ENCODE measurements around the gene CFAP54. TPM values are rescaled to one million over a fixed set of nuclear protein-coding genes. Genes with fewer than 3 reads are reported as not detected.

Gene CFAP54
- total RNA-seq, 1 experiment from 2014 or later: 0.05 TPM

- H3K27me3 ChIP-seq (replicated peaks): no peaks in the 10 kb centered on the region
- H3K27ac ChIP-seq: peak overlapping the region; percentile 91
- DNase-seq (ENCODE audit: low read depth in 1 of 2, low spot score in 2 of 2): peak; percentile 59 to 77
- H3K36me3 ChIP-seq: no peaks in the 10 kb centered on the region
- H3K4me1 ChIP-seq (replicated peaks): peaks cover 58% of the 10 kb centered on the region
- no peaks in the 10 kb centered on the region for H3K9me3 ChIP-seq (replicated peaks)
- H3K4me3 ChIP-seq: no peak overlapping the region
Observed at GRCh38 chr12:96878704-96879103, 389.3 kb downstream of the CFAP54 start.

GRCh38 chr12:96879301-96879700 lies 389.9 kb downstream of the CFAP54 start:
- Histone ChIP-seq H3K27me3 (replicated peaks) (no peaks in the 10 kb centered on the region), H3K36me3 (no peaks in the 10 kb centered on the region), H3K4me3 (no peak overlapping the region), H3K4me1 (replicated peaks) (peaks cover 64% of the 10 kb centered on the region), H3K27ac (peak overlapping the region; percentile 91), H3K9me3 (replicated peaks) (no peaks in the 10 kb centered on the region)
- DNase-seq (ENCODE audit: low read depth in 1 of 2, low spot score in 2 of 2): no peak

GRCh38 chr12:96880220-96880619 lies 390.8 kb downstream of the CFAP54 start:
- DNase-seq (ENCODE audit: low read depth in 1 of 2, low spot score in 2 of 2): no peak
- peak overlapping the region; percentile 91 for H3K27ac ChIP-seq

GRCh38 chr12:96881608-96882007 lies 392.2 kb downstream of the CFAP54 start:
- Histone ChIP-seq H3K4me3 (no peak overlapping the region), H3K27ac (peak overlapping the region; percentile 91; the same call in 1 of the 2 replicates)
- no peak for DNase-seq (ENCODE audit: low read depth in 1 of 2, low spot score in 2 of 2)

More at GRCh38 chr12:96880220-96880619, 390.8 kb downstream of the CFAP54 start:
- Histone ChIP-seq H3K36me3 (no peaks in the 10 kb centered on the region), H3K4me3 (no peak overlapping the region), H3K27me3 (replicated peaks) (no peaks in the 10 kb centered on the region), H3K4me1 (replicated peaks) (peaks cover 66% of the 10 kb centered on the region), H3K9me3 (replicated peaks) (no peaks in the 10 kb centered on the region)

GRCh38 chr12:96882862-96883261 lies 393.5 kb downstream of the CFAP54 start:
- H3K27ac ChIP-seq: peak overlapping the region; percentile 56
- no peak overlapping the region for H3K4me3 ChIP-seq
- peak; percentile 30 to 48 for DNase-seq (ENCODE audit: low read depth in 1 of 2, low spot score in 2 of 2)

More at GRCh38 chr12:96881608-96882007, 392.2 kb downstream of the CFAP54 start:
- H3K27me3 ChIP-seq (replicated peaks): no peaks in the 10 kb centered on the region
- H3K4me1 ChIP-seq (replicated peaks): peaks cover 74% of the 10 kb centered on the region
- no peaks in the 10 kb centered on the region for H3K36me3 ChIP-seq
- H3K9me3 ChIP-seq (replicated peaks): no peaks in the 10 kb centered on the region

GRCh38 chr12:96883571-96883970 lies 394.2 kb downstream of the CFAP54 start:
- H3K9me3 ChIP-seq (replicated peaks): no peaks in the 10 kb centered on the region
- H3K27me3 ChIP-seq (replicated peaks): no peaks in the 10 kb centered on the region
- peak overlapping the region; percentile 56 for H3K27ac ChIP-seq
- DNase-seq (ENCODE audit: low read depth in 1 of 2, low spot score in 2 of 2): peak in 1 of 2 experiments; percentile 60
- no peak overlapping the region for H3K4me3 ChIP-seq
- H3K36me3 ChIP-seq: no peaks in the 10 kb centered on the region
- peaks cover 75% of the 10 kb centered on the region for H3K4me1 ChIP-seq (replicated peaks)

More at GRCh38 chr12:96882862-96883261, 393.5 kb downstream of the CFAP54 start:
- H3K4me1 ChIP-seq (replicated peaks): peaks cover 78% of the 10 kb centered on the region
- H3K9me3 ChIP-seq (replicated peaks): no peaks in the 10 kb centered on the region
- no peaks in the 10 kb centered on the region for H3K27me3 ChIP-seq (replicated peaks)
- no peaks in the 10 kb centered on the region for H3K36me3 ChIP-seq

GRCh38 chr12:96886998-96887677 lies 397.8 kb downstream of the CFAP54 start:
- no peaks in the 10 kb centered on the region for H3K27me3 ChIP-seq (replicated peaks)
- H3K9me3 ChIP-seq (replicated peaks): no peaks in the 10 kb centered on the region
- peak overlapping the region; percentile 44 for H3K27ac ChIP-seq
- DNase-seq (ENCODE audit: low read depth in 1 of 2, low spot score in 2 of 2): peak; percentile 86 to 93
- H3K4me1 ChIP-seq (replicated peaks): peaks cover 68% of the 10 kb centered on the region
- H3K36me3 ChIP-seq: no peaks in the 10 kb centered on the region
- H3K4me3 ChIP-seq: no peak overlapping the region

- Histone ChIP-seq H3K4me3 (no peak overlapping the region), H3K27ac (peak overlapping the region; percentile 40), H3K9me3 (replicated peaks) (no peaks in the 10 kb centered on the region), H3K36me3 (no peaks in the 10 kb centered on the region), H3K4me1 (replicated peaks) (peaks cover 48% of the 10 kb centered on the region), H3K27me3 (replicated peaks) (no peaks in the 10 kb centered on the region)
- DNase-seq (ENCODE audit: low read depth in 1 of 2, low spot score in 2 of 2): peak in 1 of 2 experiments; percentile 65
Observed at GRCh38 chr12:96889273-96889933, 400.0 kb downstream of the CFAP54 start.

GRCh38 chr12:96890331-96890730 lies 401.0 kb downstream of the CFAP54 start:
- no peaks in the 10 kb centered on the region for H3K27me3 ChIP-seq (replicated peaks)

GRCh38 chr12:96892104-96892503 lies 402.7 kb downstream of the CFAP54 start:
- Histone ChIP-seq H3K27me3 (replicated peaks) (no peaks in the 10 kb centered on the region), H3K36me3 (no peaks in the 10 kb centered on the region), H3K4me1 (replicated peaks) (peaks cover 34% of the 10 kb centered on the region), H3K9me3 (replicated peaks) (no peaks in the 10 kb centered on the region), H3K27ac (no peak overlapping the region), H3K4me3 (no peak overlapping the region)
- DNase-seq (ENCODE audit: low read depth in 1 of 2, low spot score in 2 of 2): no peak

More at GRCh38 chr12:96890331-96890730, 401.0 kb downstream of the CFAP54 start:
- Histone ChIP-seq H3K4me1 (replicated peaks) (peaks cover 47% of the 10 kb centered on the region), H3K4me3 (no peak overlapping the region), H3K9me3 (replicated peaks) (no peaks in the 10 kb centered on the region), H3K27ac (peak overlapping the region; percentile 40), H3K36me3 (no peaks in the 10 kb centered on the region)
- no peak for DNase-seq (ENCODE audit: low read depth in 1 of 2, low spot score in 2 of 2)

- DNase-seq (ENCODE audit: low read depth in 1 of 2, low spot score in 2 of 2): no peak
- H3K9me3 ChIP-seq (replicated peaks): no peaks in the 10 kb centered on the region
- no peak overlapping the region for H3K4me3 ChIP-seq
- no peak overlapping the region for H3K27ac ChIP-seq
- H3K27me3 ChIP-seq (replicated peaks): no peaks in the 10 kb centered on the region
- H3K4me1 ChIP-seq (replicated peaks): no peaks in the 10 kb centered on the region
- H3K36me3 ChIP-seq: no peaks in the 10 kb centered on the region
Observed at GRCh38 chr12:96897421-96897820, 408.0 kb downstream of the CFAP54 start.

- no peak overlapping the region for H3K27ac ChIP-seq
- H3K9me3 ChIP-seq (replicated peaks): no peaks in the 10 kb centered on the region
- H3K4me3 ChIP-seq: no peak overlapping the region
- H3K4me1 ChIP-seq (replicated peaks): peaks cover 2% of the 10 kb centered on the region
- no peaks in the 10 kb centered on the region for H3K36me3 ChIP-seq
- DNase-seq (ENCODE audit: low read depth in 1 of 2, low spot score in 2 of 2): no peak
- no peaks in the 10 kb centered on the region for H3K27me3 ChIP-seq (replicated peaks)
Observed at GRCh38 chr12:96901175-96901574, 411.8 kb downstream of the CFAP54 start.

GRCh38 chr12:96902076-96902475 lies 412.7 kb downstream of the CFAP54 start:
- Histone ChIP-seq H3K36me3 (peaks cover 3% of the 10 kb centered on the region; the same call in 1 of the 2 replicates), H3K27me3 (replicated peaks) (no peaks in the 10 kb centered on the region), H3K4me3 (no peak overlapping the region), H3K27ac (no peak overlapping the region), H3K4me1 (replicated peaks) (peaks cover 7% of the 10 kb centered on the region), H3K9me3 (replicated peaks) (no peaks in the 10 kb centered on the region)
- no peak for DNase-seq (ENCODE audit: low read depth in 1 of 2, low spot score in 2 of 2)

GRCh38 chr12:96906498-96906848 lies 417.1 kb downstream of the CFAP54 start:
- Histone ChIP-seq H3K27ac (peak overlapping the region; percentile 96), H3K9me3 (replicated peaks) (no peaks in the 10 kb centered on the region), H3K36me3 (peaks cover 23% of the 10 kb centered on the region), H3K4me3 (peak overlapping the region; percentile 87), H3K4me1 (replicated peaks) (peaks cover 35% of the 10 kb centered on the region), H3K27me3 (replicated peaks) (no peaks in the 10 kb centered on the region)
- no peak for DNase-seq (ENCODE audit: low read depth in 1 of 2, low spot score in 2 of 2)
